ENCODE measurements around the gene ZBTB34. TPM values are rescaled to one million over a fixed set of nuclear protein-coding genes. Genes with fewer than 3 reads are reported as not detected.

ZBTB34 gene
- total and polyA plus RNA-seq, 2 of the 4 experiments (the other 2 are of a cell fraction): 2.7 to 3.1 TPM

GRCh38 chr9:126904586-126904985 lies 44.1 kb downstream of the ZBTB34 start:
- no peak overlapping the region for H3K4me2 ChIP-seq (ENCODE audit: low read depth, low read length)
- H3K9me3 ChIP-seq (ENCODE audit: control insufficient read depth, insufficient read depth, low read length): peaks cover 7% of the 10 kb centered on the region
- H4K5ac ChIP-seq (ENCODE audit: low read depth, low read length): no peak overlapping the region
- no peak overlapping the region for H3K4me3 ChIP-seq (ENCODE audit: insufficient read depth, low read depth, low read length)
- ATAC-seq (ENCODE audit: low read depth) (no peak), DNase-seq (no peak)
- H2BK20ac ChIP-seq (ENCODE audit: low read depth, low read length): no peak overlapping the region
- intact Hi-C loops (cut with micrococcal nuclease) (no loop called here), dilution Hi-C loops (cut with HindIII; ENCODE audit: low sequenced_read_pairs, unreplicated experiment) (no loop called here), in situ Hi-C loops (cut with MboI; ENCODE audit: low sequenced_read_pairs) (no loop called here)
- CTCF ChIA-PET: no interaction called here
- BruUV-seq (replicated peaks): no TSS peak
- H2AK9ac ChIP-seq (replicated peaks; ENCODE audit: low read depth, low read length, poor library complexity): no peak overlapping the region
- no peak overlapping the region for H2AFZ ChIP-seq (replicated peaks; ENCODE audit: low read length, poor library complexity)
- no peaks in the 10 kb centered on the region for H3K9me1 ChIP-seq (ENCODE audit: insufficient read depth, low read length)
- POLR2A ChIA-PET (ENCODE audit: unreplicated experiment): no interaction called here
- no peak overlapping the region for H3K18ac ChIP-seq (ENCODE audit: low read depth, low read length)
- H3K23ac ChIP-seq (ENCODE audit: low read depth, low read length): no peak overlapping the region
- no peaks in the 10 kb centered on the region for H3K36me3 ChIP-seq (ENCODE audit: control insufficient read depth, insufficient read depth, low read length)
- no peak overlapping the region for H2BK120ac ChIP-seq (ENCODE audit: low read depth, low read length)
- no peak overlapping the region for H2BK5ac ChIP-seq (ENCODE audit: low read depth, low read length, poor library complexity, severe bottlenecking)
- H4K8ac ChIP-seq (ENCODE audit: low read depth in 2 of 2, low read length in 2 of 2): no peak overlapping the region
- H3K27ac ChIP-seq (ENCODE audit: insufficient read depth, low read length): no peak overlapping the region
- no peaks in the 10 kb centered on the region for H3K79me1 ChIP-seq (ENCODE audit: low read depth in 1 of 2, low read length in 2 of 2)
- no peak overlapping the region for H3K9ac ChIP-seq (ENCODE audit: low read depth, low read length)
- no peaks in the 10 kb centered on the region for H3K4me1 ChIP-seq (ENCODE audit: control insufficient read depth, insufficient read depth, low read length)
- H4K91ac ChIP-seq (ENCODE audit: insufficient read depth, low read depth, low read length): no peak overlapping the region
- peaks cover 32% of the 10 kb centered on the region for H3K27me3 ChIP-seq (ENCODE audit: control insufficient read depth, insufficient read depth, low read length)
- WGBS, 2 experiments (ENCODE audit: extremely low coverage in 2 of 2, insufficient read length in 1 of 2): no CpG with 5 or more reads among the region's 3 CpGs
- TF ChIP-seq POLR2A (IDR thresholded peaks at IDR 0.05; ENCODE audit: low read depth, low read length): no peak
- no peak for TF ChIP-seq RAD21 (IDR thresholded peaks at IDR 0.05; ENCODE audit: low read length)
- TF ChIP-seq RFX5 (IDR thresholded peaks at IDR 0.05; ENCODE audit: low read depth, low read length): no peak
- TF ChIP-seq BHLHE40 (IDR thresholded peaks at IDR 0.05; ENCODE audit: low read depth, low read length): no peak
- TF ChIP-seq CEBPB (IDR thresholded peaks at IDR 0.05; ENCODE audit: low read depth, low read length): no peak
- TF ChIP-seq RCOR1 (IDR thresholded peaks at IDR 0.05; ENCODE audit: insufficient replicate concordance, low read length): no peak
- TF ChIP-seq MXI1 (IDR thresholded peaks at IDR 0.05; ENCODE audit: borderline replicate concordance, low read depth, low read length): no peak
- TF ChIP-seq FOS (IDR thresholded peaks at IDR 0.05; ENCODE audit: low read depth, low read length): no peak
- no peak for TF ChIP-seq CHD1 (IDR thresholded peaks at IDR 0.05; ENCODE audit: low read depth, low read length)
- H3K14ac ChIP-seq (replicated peaks; ENCODE audit: low read depth, low read length): no peak overlapping the region
- no peak overlapping the region for H3K4ac ChIP-seq (ENCODE audit: low read depth, low read length)
- no peak overlapping the region for H2BK15ac ChIP-seq (ENCODE audit: low read depth, low read length)
- no peaks in the 10 kb centered on the region for H4K20me1 ChIP-seq (ENCODE audit: insufficient read depth, low read length)
- no peak overlapping the region for H2AK5ac ChIP-seq (ENCODE audit: low read depth, low read length)
- no peak overlapping the region for H3K56ac ChIP-seq (ENCODE audit: extremely low read depth, insufficient read depth, low read length)
